ENCODE measurements around the gene DHRS13. TPM values are rescaled to one million over a fixed set of nuclear protein-coding genes. Genes with fewer than 3 reads are reported as not detected.

The DHRS13 gene
- total and polyA plus RNA-seq, 10 of the 15 experiments (the other 5 are each of a cell fraction or from before 2014, with no cell fraction given) = 0.18 to 55.2 (median 31.3) TPM; not detected in 1

DNA sequence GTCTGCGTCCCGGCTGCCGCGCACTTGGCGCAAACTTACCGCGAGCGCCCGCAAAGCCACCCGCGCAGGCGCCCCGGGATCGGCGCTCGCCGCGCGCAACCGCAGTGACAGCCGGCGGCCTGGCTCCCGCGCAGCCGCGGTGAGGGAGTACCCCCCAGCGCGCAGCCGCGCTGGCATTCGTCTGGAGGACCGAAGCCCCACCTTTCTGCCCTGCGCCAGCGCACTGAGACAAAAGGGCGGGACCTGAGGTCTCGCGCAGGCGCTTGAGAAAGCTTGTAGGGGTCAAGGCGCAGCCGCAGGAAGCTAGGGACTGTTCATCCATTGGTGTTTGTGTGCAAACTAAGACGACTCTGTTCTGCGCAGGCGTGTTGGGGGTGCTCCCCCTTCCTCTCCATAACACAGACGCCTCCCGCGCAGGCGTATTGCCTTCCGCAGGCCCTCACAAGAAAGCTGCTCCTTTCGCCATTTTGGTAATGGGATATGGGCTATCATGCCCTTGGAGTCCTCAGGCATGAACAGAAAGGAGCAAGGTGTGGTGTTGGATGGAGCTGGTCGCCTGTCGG lies 48.6 kb upstream of the DHRS13 start, which contains the start of gene PHF12:
Gene PHF12 (minus strand): TSS at position 91 of the 563 bp plus-strand sequence. CDS start 558 bp downstream, outside the sequence.
- RAD21 ChIA-PET (ENCODE audit: unreplicated experiment) = interaction anchor here (0.7 to 3.5 kb wide), 18 partner anchors 10 to 339 kb away, joined by 3 to 22 read pairs (median 3); partner anchors contain the start of genes NEK8, RPL23A and TLCD1
- CTCF ChIA-PET = interaction anchor here (0.6 to 4.4 kb wide), 12 partner anchors 12 to 305 kb away, joined by 3 to 92 read pairs (median 9); partner anchors contain the start of genes FAM222B, NEK8, RPL23A and TLCD1
- DNase-seq (ENCODE audit: low read depth, low spot score) (peak; percentile 99), ATAC-seq (peak; percentile 76), FAIRE-seq (peak; percentile 100)
- H3K27me3 ChIP-seq (replicated peaks in 1 of 2; ENCODE audit: control insufficient read depth in 2 of 2, insufficient read depth in 2 of 2, low read length in 1 of 2) = no peaks in the 10 kb centered on the region
- H3K9ac ChIP-seq (ENCODE audit: control insufficient read depth, insufficient read depth, low read length) = peak within 1 kb of the TSS; percentile 85
- peak within 1 kb of the TSS; percentile 59 for H2AFZ ChIP-seq (ENCODE audit: control insufficient read depth, low read depth, low read length)
- H3K27ac ChIP-seq (ENCODE audit: control insufficient read depth, insufficient read depth) = peak within 1 kb of the TSS; percentile 74
- WGBS (ENCODE audit: insufficient coverage, insufficient replicate concordance, low lambda C conversion rate, missing lambda C conversion rate) = under 1% methylated on average over 49 of the region's 51 CpGs
- no peaks in the 10 kb centered on the region for H3K9me3 ChIP-seq (replicated peaks; ENCODE audit: control insufficient read depth, insufficient read depth, low read length)
- H3K4me2 ChIP-seq (ENCODE audit: control insufficient read depth, insufficient read depth) = peak within 1 kb of the TSS; percentile 80
- in situ Hi-C loops (cut with MboI) (loop anchor here (10.0 kb wide), 1 partner anchor 617 kb away; the partner anchor contains the start of genes IFT20 and TNFAIP1), intact Hi-C loops (cut with micrococcal nuclease; ENCODE audit: unreplicated experiment) (loop anchor here (2.0 to 5.0 kb wide), 2 partner anchors 49 to 341 kb away; partner anchors contain the start of genes DHRS13 and NUFIP2)
- peaks cover 4% of the 10 kb centered on the region for H3K4me1 ChIP-seq (ENCODE audit: control insufficient read depth, insufficient read depth, low read length)
- SMC1A ChIA-PET (ENCODE audit: uncharacterized antibody, unreplicated experiment) = interaction anchor here (0.6 to 3.9 kb wide), 12 partner anchors 14 to 307 kb away, joined by 3 to 43 read pairs (median 4); partner anchors contain the start of gene RPL23A
- POLR2A ChIA-PET = interaction anchor here (0.6 to 2.1 kb wide), 25 partner anchors 18 to 343 kb away, joined by 3 to 24 read pairs (median 4); partner anchors contain the start of genes FAM222B, FLOT2, NEK8 and NUFIP2
- H4K20me1 ChIP-seq (ENCODE audit: control insufficient read depth, insufficient read depth) = no peaks in the 10 kb centered on the region
- peaks cover 46% of the 10 kb centered on the region for H3K79me2 ChIP-seq (ENCODE audit: control insufficient read depth, insufficient read depth, low read length)
- no peaks in the 10 kb centered on the region for H3K36me3 ChIP-seq (ENCODE audit: control insufficient read depth in 2 of 2, insufficient read depth in 2 of 2, low read length in 1 of 2)
- H3K4me3 ChIP-seq = peak within 1 kb of the TSS; percentile 92
- BruUV-seq (replicated peaks) = no TSS peak
- TF ChIP-seq STAT1 (conservative IDR thresholded peaks at IDR 0.05) = 0 out of 2 replicates have a peak, but pooled peaks have one; percentile 34
- TF ChIP-seq SPI1 (IDR thresholded peaks at IDR 0.05; ENCODE audit: borderline replicate concordance, insufficient read depth, low read depth, low read length) = peak; percentile 22; the same call in 1 of the 2 replicates
- peak; percentile 69; the same call in 1 of the 2 replicates for TF ChIP-seq LARP7 (IDR thresholded peaks at IDR 0.05)
- TF ChIP-seq EP300 (IDR thresholded peaks at IDR 0.05; ENCODE audit: borderline replicate concordance in 1 of 2, control insufficient read depth in 1 of 2, low read depth in 2 of 2, low read length in 2 of 2) = peak in 1 of 2 experiments; percentile 20; a peak in 1 of 4 replicates
- TF ChIP-seq, protein P1, sequence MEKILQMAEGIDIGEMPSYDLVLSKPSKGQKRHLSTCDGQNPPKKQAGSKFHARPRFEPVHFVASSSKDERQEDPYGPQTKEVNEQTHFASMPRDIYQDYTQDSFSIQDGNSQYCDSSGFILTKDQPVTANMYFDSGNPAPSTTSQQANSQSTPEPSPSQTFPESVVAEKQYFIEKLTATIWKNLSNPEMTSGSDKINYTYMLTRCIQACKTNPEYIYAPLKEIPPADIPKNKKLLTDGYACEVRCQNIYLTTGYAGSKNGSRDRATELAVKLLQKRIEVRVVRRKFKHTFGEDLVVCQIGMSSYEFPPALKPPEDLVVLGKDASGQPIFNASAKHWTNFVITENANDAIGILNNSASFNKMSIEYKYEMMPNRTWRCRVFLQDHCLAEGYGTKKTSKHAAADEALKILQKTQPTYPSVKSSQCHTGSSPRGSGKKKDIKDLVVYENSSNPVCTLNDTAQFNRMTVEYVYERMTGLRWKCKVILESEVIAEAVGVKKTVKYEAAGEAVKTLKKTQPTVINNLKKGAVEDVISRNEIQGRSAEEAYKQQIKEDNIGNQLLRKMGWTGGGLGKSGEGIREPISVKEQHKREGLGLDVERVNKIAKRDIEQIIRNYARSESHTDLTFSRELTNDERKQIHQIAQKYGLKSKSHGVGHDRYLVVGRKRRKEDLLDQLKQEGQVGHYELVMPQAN (conservative IDR thresholded peaks at IDR 0.05) = 0 out of 2 replicates have a peak, but pooled peaks have one; percentile 11
- TF ChIP-seq DPF2 (IDR thresholded peaks at IDR 0.05) = 0 out of 2 replicates have a peak, but pooled peaks have one; percentile 28
- TF ChIP-seq ESRRA (IDR thresholded peaks at IDR 0.05; ENCODE audit: low read length) = peak; percentile 70; the same call in 1 of the 2 replicates
- TF ChIP-seq, protein P2, sequence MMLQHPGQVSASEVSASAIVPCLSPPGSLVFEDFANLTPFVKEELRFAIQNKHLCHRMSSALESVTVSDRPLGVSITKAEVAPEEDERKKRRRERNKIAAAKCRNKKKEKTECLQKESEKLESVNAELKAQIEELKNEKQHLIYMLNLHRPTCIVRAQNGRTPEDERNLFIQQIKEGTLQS (IDR thresholded peaks at IDR 0.05; ENCODE audit: borderline replicate concordance, extremely low read depth, low read depth, low read length) = peak; percentile 63; the same call in 1 of the 2 replicates
- TF ChIP-seq GATAD2B (conservative IDR thresholded peaks at IDR 0.05; ENCODE audit: low read depth) = peak; percentile 12; the same call in 1 of the 2 replicates
- no peak for TF ChIP-seq BCL11A (IDR thresholded peaks at IDR 0.05; ENCODE audit: low read depth, low read length)
- no peak for TF ChIP-seq NFIC (IDR thresholded peaks at IDR 0.05; ENCODE audit: low read depth, low read length)
- peak; percentile 60; the same call in 1 of the 2 replicates for TF ChIP-seq BACH1 (IDR thresholded peaks at IDR 0.05; ENCODE audit: borderline replicate concordance)
- TF ChIP-seq, protein P3, sequence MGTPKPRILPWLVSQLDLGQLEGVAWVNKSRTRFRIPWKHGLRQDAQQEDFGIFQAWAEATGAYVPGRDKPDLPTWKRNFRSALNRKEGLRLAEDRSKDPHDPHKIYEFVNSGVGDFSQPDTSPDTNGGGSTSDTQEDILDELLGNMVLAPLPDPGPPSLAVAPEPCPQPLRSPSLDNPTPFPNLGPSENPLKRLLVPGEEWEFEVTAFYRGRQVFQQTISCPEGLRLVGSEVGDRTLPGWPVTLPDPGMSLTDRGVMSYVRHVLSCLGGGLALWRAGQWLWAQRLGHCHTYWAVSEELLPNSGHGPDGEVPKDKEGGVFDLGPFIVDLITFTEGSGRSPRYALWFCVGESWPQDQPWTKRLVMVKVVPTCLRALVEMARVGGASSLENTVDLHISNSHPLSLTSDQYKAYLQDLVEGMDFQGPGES (IDR thresholded peaks at IDR 0.05) = peak; percentile 13; the same call in 1 of the 2 replicates
- TF ChIP-seq, protein P4, sequence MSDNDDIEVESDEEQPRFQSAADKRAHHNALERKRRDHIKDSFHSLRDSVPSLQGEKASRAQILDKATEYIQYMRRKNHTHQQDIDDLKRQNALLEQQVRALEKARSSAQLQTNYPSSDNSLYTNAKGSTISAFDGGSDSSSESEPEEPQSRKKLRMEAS (IDR thresholded peaks at IDR 0.05; ENCODE audit: low read depth, low read length) = peak; percentile 61; the same call in 1 of the 2 replicates
- no peak for TF ChIP-seq RAD21 (IDR thresholded peaks at IDR 0.05; ENCODE audit: insufficient read depth, low read depth, low read length)
- TF ChIP-seq FOXK2 (IDR thresholded peaks at IDR 0.05) = 0 out of 2 replicates have a peak, but pooled peaks have one; percentile 10
- TF ChIP-seq CREM (IDR thresholded peaks at IDR 0.05; ENCODE audit: low read depth) = no peak
- TF ChIP-seq PML (IDR thresholded peaks at IDR 0.05; ENCODE audit: low read length) = peak; percentile 52; the same call in 1 of the 2 replicates
- no peak; the same call in 1 of the 2 replicates for TF ChIP-seq CREB1 (IDR thresholded peaks at IDR 0.05; ENCODE audit: low read depth)
- peak; percentile 18; the same call in 1 of the 2 replicates for TF ChIP-seq RB1 (IDR thresholded peaks at IDR 0.05; ENCODE audit: borderline replicate concordance)

Data from GM12878 (cell line).